Measurements from ENCODE around the gene ISM1.
"Not testable (repeated sequence)": the region's sequence is repeated elsewhere in the genome, so short reads cannot be mapped to it uniquely, and the experiment has no call there.

ISM1 gene

GRCh38 chr20:13222319-13222716 lies 1.2 kb downstream of the ISM1 start:
- no peak for DNase-seq

DNA sequence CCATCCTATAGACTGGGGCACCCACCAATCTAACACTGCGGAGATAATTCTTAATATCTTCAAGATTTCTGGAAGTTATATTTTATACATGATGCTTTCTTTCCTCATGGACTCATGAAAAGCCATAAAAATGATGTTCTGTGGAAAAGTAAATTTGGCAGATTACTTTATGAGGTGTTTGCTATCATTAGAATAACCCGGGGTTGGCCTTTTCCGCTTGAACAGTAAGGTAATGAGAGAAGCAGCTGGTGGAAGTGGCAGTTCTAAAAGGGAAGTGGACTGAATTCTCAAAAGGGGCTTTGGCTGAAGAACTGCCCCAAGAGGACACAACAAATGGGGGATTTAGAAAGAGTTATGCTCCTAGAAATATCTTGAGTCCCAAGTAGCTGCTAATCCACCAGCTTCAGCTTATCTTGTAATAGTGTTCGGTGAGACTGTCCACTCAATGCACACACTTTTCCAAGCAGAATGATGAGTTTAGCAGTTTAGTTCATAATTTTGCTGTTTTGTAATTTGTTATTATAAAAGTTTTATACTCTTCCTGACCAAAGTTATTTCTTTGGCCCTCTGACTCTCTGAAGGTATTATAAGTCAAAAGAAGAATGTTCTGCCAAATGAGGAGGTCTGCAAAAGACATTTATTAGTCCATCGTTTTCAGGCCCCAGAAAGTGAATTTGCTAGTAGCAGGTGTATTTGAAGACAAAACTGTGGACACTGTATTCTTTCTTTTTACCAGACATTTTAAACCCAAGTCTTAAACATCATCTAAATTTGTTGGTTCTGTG lies 2.9 kb downstream of the ISM1 start:
- no peak for DNase-seq

GRCh38 chr20:13226367-13226766 lies 5.3 kb downstream of the ISM1 start:
- no peak for DNase-seq

DNA sequence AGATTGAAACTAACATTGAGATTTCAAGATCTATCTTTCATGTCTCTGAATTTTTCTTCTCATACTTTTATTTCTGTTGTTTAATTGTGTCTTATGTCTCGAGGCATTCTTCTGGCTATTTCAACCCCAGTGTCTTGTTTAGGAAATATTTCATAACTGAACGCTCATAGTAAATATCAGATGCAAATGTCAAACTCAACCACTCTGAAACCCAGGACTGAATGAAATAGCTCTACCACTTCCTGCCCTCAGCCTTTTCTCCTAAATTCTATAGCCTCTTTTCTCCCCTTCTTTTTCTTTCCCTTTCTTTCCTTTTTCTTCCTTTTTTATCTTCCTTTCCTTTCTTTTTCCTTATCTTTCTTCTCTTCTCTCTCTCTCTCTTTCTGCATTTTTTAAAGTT lies 7.7 kb downstream of the ISM1 start:
- no peak for DNase-seq

- DNase-seq = no peak
Measured at GRCh38 chr20:13229538-13229937, 8.5 kb downstream of the ISM1 start.

DNA sequence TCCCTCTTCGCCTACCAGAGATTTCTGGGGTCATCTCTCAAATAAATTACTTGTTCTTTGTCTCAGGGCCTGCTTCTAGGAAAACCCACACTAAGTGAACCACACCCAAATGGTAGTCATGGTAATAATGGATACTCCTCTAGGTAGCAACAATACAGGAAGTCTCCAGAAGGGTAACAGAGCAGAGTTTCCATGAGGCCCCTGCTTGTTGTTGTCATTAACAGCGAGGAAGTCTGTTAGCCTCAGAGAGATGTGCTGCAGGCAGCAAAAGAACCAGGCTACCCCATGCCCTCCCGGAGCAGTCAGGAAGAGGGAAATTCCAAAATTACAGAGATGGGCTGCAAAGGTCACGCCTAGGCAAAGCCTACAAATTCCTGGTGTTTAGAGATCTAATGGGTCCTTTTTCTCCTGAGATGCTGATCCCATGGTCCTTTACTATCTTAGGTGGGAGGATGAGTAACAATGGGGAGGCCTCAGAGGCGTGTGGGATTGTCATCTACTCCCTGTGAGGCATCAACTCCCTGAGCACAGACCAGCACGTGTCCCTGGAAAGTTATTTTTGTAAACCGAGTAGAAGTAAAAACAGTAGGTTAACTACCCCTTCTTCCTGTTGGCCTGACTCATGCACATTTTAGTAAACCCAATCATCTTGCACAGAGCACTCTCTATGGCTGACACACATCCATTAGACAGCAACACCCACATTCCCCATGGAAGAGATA lies 10.1 kb downstream of the ISM1 start:
- DNase-seq = no peak

GRCh38 chr20:13232999-13233398 lies 11.9 kb downstream of the ISM1 start:
- no peak for DNase-seq

DNA sequence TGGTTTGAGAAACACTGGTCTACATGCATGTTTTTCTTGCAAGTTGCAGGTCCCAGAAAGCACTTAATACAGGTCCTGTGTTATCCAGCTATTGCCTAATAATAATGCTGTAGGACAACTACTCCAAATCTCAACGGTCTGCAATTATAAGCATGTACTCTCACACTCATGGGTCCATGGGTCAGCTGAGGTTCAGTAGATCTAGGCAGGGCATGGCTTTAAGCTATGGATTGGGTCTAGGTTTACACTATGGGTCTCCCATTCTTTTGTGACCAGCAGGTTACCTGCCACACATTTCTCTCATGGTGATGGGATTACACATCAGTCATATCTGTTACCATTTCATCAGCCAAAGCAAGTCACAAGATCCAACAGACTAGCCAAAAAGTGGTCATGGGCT lies 13.9 kb downstream of the ISM1 start:
- DNase-seq = no peak

DNA sequence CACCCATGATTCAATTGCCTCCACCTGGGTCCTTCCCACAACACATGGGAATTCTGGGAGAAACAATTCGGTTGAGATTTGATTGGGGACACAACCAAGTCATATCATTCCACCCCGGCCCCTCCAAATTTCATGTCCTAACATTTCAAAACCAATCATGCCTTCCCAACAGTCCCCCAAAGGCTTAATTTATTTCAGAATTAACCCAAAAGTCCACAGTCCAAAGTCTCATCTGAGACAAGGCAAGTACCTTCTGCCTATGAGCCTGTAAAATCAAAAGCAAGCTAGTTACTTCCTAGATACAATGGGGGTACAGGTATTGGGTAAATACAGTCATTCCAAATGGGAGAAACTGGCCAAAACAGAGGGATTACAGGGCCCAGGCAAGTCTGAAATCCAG lies 15.3 kb downstream of the ISM1 start:
- DNase-seq = not testable (repeated sequence)

- no peak for DNase-seq
Measured at GRCh38 chr20:13236990-13237720, 16.1 kb downstream of the ISM1 start.

GRCh38 chr20:13238001-13238653 lies 17.1 kb downstream of the ISM1 start:
- no peak for DNase-seq

GRCh38 chr20:13243826-13244376 lies 22.8 kb downstream of the ISM1 start:
- DNase-seq = no peak

- no peak for DNase-seq
Measured at GRCh38 chr20:13245250-13245723, 24.2 kb downstream of the ISM1 start.

- no peak for DNase-seq
Measured at GRCh38 chr20:13249118-13249797, 28.2 kb downstream of the ISM1 start.

DNA sequence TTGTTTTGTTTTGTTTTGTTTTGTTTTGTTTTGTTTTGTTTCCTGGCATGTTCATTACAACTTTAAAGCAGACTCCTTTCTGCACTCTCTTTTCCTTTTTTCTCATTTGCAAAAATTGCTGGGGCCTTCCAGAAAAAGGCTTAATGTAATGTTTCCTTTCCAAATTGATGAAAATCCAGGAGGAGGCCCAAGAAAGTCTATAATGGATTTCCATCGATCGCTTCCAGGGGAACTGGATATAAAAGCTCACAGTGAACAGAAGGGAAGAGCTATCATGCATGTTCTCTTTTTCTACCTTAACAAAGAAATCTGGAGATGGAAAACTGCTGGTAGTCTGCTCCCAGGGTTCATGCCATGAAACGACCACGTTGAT lies 28.7 kb downstream of the ISM1 start:
- DNase-seq = no peak

- DNase-seq = no peak
Measured at GRCh38 chr20:13250251-13250650, 29.2 kb downstream of the ISM1 start.

GRCh38 chr20:13251106-13251903 lies 30.2 kb downstream of the ISM1 start:
- no peak for DNase-seq

DNA sequence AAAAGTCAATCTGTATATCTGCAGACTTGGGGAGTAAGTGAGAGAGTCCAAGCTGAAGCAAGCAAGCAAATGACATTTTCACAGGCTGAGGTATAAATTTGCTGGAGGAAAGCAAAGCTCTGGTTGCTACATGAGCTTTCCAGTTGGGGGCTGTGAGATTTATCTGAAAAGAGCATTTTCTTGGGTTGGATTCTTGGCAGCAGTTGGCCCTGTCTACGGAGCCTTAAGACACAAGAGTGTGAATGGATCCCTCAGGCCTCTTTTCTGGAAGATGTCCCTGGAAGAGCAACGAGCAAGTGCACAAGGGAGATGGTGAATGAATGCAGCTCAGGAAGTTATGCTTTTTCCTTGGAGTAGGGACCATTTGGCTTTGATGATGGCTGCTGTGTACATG lies 30.8 kb downstream of the ISM1 start:
- DNase-seq = no peak

DNA sequence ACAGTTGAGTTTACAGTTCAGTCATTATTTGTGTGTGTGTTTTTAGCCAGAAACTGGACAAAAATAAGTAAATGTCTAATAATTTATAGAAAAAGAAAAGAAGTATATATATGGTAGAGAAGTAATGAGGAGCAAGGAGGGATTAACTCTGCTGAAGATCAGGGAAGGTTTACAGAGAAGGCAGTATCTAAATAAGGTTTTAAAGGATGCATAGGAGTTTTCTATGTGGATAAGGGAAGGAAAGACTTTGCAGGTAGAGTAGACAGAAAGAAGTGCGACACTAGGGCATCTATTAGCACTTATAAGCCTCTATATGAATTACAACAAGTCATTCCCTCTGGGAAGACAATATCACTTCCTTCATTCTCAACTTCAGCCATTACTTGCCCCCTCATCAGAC lies 34.3 kb downstream of the ISM1 start:
- DNase-seq = no peak

DNA sequence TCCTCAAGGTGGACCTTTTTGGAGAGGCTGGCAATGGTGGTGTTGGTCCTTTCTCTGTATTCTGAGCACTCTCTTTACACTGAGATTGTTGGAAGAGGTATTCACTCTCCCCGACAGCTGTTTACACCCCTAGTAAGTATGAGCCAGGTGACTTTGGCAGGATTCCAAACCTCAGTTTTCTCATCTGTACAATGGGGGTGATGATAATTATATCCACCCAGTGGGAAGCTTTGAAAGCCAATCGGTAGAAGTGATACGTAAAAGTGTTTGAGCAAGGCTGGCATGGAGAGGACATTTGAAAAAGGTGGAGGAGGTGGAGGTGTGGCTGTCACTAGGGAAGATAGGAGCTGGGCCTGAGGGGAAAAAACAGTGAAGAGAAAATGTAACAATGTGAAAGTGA lies 35.5 kb downstream of the ISM1 start:
- no peak for DNase-seq

DNA sequence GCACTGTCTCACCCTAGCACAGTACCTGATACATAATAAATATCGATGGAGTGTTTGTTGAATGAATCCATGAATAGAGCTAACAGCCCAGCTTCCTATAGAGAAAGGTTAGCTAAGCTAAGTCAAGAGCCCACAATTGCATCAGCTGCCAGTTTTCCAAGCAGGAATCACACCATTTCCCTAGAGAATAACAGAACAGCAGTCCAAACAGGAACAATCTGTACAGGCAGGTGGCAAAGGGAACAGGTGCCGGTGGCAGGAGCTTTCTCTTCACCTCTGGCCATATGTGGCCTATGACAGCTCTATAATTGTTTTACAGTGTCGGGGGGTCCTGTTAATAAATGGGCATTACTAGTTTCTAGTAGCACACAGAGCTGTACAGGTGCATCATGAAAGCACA lies 38.8 kb downstream of the ISM1 start:
- no peak for DNase-seq

All from NCI-H446 (cell line).